GM12891 (cell line): ENCODE results near the gene AK8.

Source experiments
- POLR2A ChIP-seq: IDR thresholded peaks from 2 replicates; pipeline ENCODE4 v1.6.1; 2011; ENCODE audit warnings: low read depth, low read length, control low read depth
- POLR2AphosphoS5 ChIP-seq: IDR thresholded peaks from 2 replicates; pipeline ENCODE4 v1.6.1; 2011; ENCODE audit warnings: low read depth, low read length, control low read depth
- SPI1 ChIP-seq: IDR thresholded peaks from 2 replicates; pipeline ENCODE4 v1.6.1; 2011; ENCODE audit warnings: low read depth, low read length, control low read depth
- TAF1 ChIP-seq: IDR thresholded peaks from 2 replicates; pipeline ENCODE4 v1.6.1; 2011; ENCODE audit warnings: low read depth, low read length, control low read depth

DNA sequence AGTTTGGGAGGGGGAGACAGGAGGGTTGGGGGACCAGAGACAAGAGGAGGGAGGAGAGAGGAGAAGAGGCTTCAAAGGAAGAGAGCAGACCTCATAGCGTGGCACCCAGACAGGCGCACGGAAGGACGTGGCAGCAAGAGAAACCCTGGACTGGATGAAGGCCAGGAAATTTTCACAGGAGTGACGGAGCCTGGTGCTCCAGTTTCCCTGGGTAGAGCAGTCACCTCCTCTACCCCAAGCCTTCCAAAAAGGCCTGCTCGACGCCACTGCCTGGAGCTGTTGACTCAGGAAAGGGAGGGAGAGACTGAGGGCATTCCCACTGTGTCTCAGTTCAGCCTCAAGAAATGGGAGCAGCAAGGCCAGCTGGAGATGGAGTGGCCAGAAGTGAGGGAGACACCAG, 19.3 kb downstream of the AK8 start:
- TF ChIP-seq POLR2AphosphoS5 (no peak), POLR2A (no peak), TAF1 (no peak), SPI1 (no peak)
